HepG2 (cell line): ENCODE measurements around the gene SLC7A10. TPM values are rescaled to one million over a fixed set of nuclear protein-coding genes. Genes with fewer than 3 reads are reported as not detected.

Experiments used
- ARID2 ChIP-seq: sonication (generic); formaldehyde crosslinking; IDR thresholded peaks from 2 replicates; pipeline ENCODE4 v1.8.1; 2022; ENCODE audit warnings: mild to moderate bottlenecking, missing genetic modification reagents, borderline replicate concordance
- BCL6 ChIP-seq: IDR thresholded peaks from 2 replicates; pipeline ENCODE4 v1.6.1; 2016; ENCODE audit warnings: missing genetic modification reagents, missing compliant biosample characterization
- KDM3A ChIP-seq: IDR thresholded peaks from 2 replicates; pipeline ENCODE4 v1.6.1; 2018; ENCODE audit warnings: low read depth, missing compliant biosample characterization
- KLF12 ChIP-seq: sonication (generic); formaldehyde crosslinking; IDR thresholded peaks from 2 replicates; pipeline ENCODE4 v1.4.0; 2020; ENCODE audit warnings: missing genetic modification reagents, borderline replicate concordance
- SALL1 ChIP-seq: sonication (generic); formaldehyde crosslinking; IDR thresholded peaks from 2 replicates; pipeline ENCODE4 v1.8.0; 2022; ENCODE audit warnings: mild to moderate bottlenecking, missing genetic modification reagents
- TGIF2 ChIP-seq: IDR thresholded peaks from 2 replicates; pipeline ENCODE4 v1.6.1; 2016; ENCODE audit warnings: control low read depth, missing compliant biosample characterization
- ZBTB7B ChIP-seq: sonication (generic); formaldehyde crosslinking; IDR thresholded peaks from 2 replicates; pipeline ENCODE4 v1.4.0; 2020; ENCODE audit warnings: missing genetic modification reagents
- ZFX ChIP-seq: sonication (generic); formaldehyde crosslinking; IDR thresholded peaks from 2 replicates; pipeline ENCODE4 v1.4.0; 2020; ENCODE audit warnings: mild to moderate bottlenecking, low read depth, missing genetic modification reagents, moderate library complexity
- ZGPAT ChIP-seq: IDR thresholded peaks from 2 replicates; pipeline ENCODE4 v1.6.1; 2016; ENCODE audit warnings: mild to moderate bottlenecking
- ZNF414 ChIP-seq: sonication (generic); formaldehyde crosslinking; IDR thresholded peaks from 2 replicates; pipeline ENCODE4 v1.5.0; 2020; ENCODE audit warnings: missing genetic modification reagents
- ZNF609 ChIP-seq: sonication (generic); formaldehyde crosslinking; IDR thresholded peaks from 2 replicates; pipeline ENCODE4 v1.4.0; 2020; ENCODE audit warnings: mild to moderate bottlenecking, missing genetic modification reagents, borderline replicate concordance
- ZNF773 ChIP-seq: sonication (generic); formaldehyde crosslinking; IDR thresholded peaks from 2 replicates; pipeline ENCODE4 v1.4.0; 2020; ENCODE audit warnings: missing genetic modification reagents, borderline replicate concordance
- ZNF788 ChIP-seq: sonication (generic); formaldehyde crosslinking; IDR thresholded peaks from 2 replicates; pipeline ENCODE4 v1.5.0; 2020; ENCODE audit warnings: mild to moderate bottlenecking, missing genetic modification reagents, borderline replicate concordance
- ZNF891 ChIP-seq: sonication (generic); formaldehyde crosslinking; IDR thresholded peaks from 2 replicates; pipeline ENCODE4 v1.5.0; 2020; ENCODE audit warnings: mild to moderate bottlenecking, missing genetic modification reagents
- polyA plus RNA-seq, 8 experiments: library from polyadenylated mRNA; depleted of rRNA in 3 of 8; stranded (reverse) in 7 of 8; unstranded in 1 of 8; fragments of >200 nt; fragmentation: Illumina TruSeq in 4 of 8; extraction: Trizol in 4 of 8; gene quantifications; 2 replicates each; pipeline versions ENCODE4 v1.2.1 to v1.2.3, GENCODE V29; 2011 to 2016; ENCODE audit warnings: low read depth in 4 of 8, missing spikeins in 1 of 8, mixed read lengths in 1 of 8; ENCODE audit not compliant: insufficient read depth in 1 of 8
- total RNA-seq, 5 experiments: library from RNA; depleted of rRNA; stranded (reverse); fragments of >200 nt; fragmentation: Illumina TruSeq; extraction: Trizol; gene quantifications; 2 replicates each; pipeline ENCODE4 v1.2.3, GENCODE V29; 2016; ENCODE audit warnings: low read depth in 1 of 5
- TF ChIP-seq, protein P1 (sequence below): sonication (generic); formaldehyde crosslinking; IDR thresholded peaks from 2 replicates; pipeline ENCODE4 v1.5.1; 2020; ENCODE audit warnings: missing genetic modification reagents, mild to moderate bottlenecking, borderline replicate concordance
- TF ChIP-seq, protein P2 (sequence below): sonication (generic); formaldehyde crosslinking; IDR thresholded peaks from 2 replicates; pipeline ENCODE4 v1.5.1; 2020; ENCODE audit warnings: mild to moderate bottlenecking, moderate library complexity, missing genetic modification reagents
- TF ChIP-seq, protein P3 (sequence below): IDR thresholded peaks from 2 replicates; pipeline ENCODE4 v1.6.1; 2012; ENCODE audit warnings: low read depth, low read length, improper control_type of control experiment

Gene SLC7A10
- total and polyA plus RNA-seq, 2 of the 13 experiments (the other 11 are each of a cell fraction or from before 2014, with no cell fraction given), result 1.1 to 2.2 TPM

GRCh38 chr19:33241530-33242101, 16.0 kb upstream of the SLC7A10 start (continued):
- TF ChIP-seq ZNF609 (CRISPR knock-in tag) (0 out of 2 replicates have a peak, but pooled peaks have one; percentile 21), ZNF414 (CRISPR knock-in tag) (peak; percentile 62; the same call in 1 of the 2 replicates), ARID2 (CRISPR knock-in tag) (no peak), ZNF891 (CRISPR knock-in tag) (no peak), SALL1 (peak; percentile 26; the same call in 1 of the 2 replicates), KLF12 (CRISPR knock-in tag) (no peak), ZFX (CRISPR knock-in tag) (peak; percentile 57), TGIF2 (CRISPR knock-in tag) (no peak), ZNF788 (CRISPR knock-in tag) (no peak; the same call in 1 of the 2 replicates), ZBTB7B (CRISPR knock-in tag) (peak; percentile 68; the same call in 1 of the 2 replicates), ZNF773 (no peak), KDM3A (peak; percentile 34; the same call in 1 of the 2 replicates), BCL6 (CRISPR knock-in tag) (0 out of 2 replicates have a peak, but pooled peaks have one; percentile 15), ZGPAT (peak; percentile 23; the same call in 1 of the 2 replicates)
- TF ChIP-seq, protein P1, sequence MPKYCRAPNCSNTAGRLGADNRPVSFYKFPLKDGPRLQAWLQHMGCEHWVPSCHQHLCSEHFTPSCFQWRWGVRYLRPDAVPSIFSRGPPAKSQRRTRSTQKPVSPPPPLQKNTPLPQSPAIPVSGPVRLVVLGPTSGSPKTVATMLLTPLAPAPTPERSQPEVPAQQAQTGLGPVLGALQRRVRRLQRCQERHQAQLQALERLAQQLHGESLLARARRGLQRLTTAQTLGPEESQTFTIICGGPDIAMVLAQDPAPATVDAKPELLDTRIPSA (CRISPR knock-in tag), result peak; percentile 34; the same call in 1 of the 2 replicates
- TF ChIP-seq, protein P2, sequence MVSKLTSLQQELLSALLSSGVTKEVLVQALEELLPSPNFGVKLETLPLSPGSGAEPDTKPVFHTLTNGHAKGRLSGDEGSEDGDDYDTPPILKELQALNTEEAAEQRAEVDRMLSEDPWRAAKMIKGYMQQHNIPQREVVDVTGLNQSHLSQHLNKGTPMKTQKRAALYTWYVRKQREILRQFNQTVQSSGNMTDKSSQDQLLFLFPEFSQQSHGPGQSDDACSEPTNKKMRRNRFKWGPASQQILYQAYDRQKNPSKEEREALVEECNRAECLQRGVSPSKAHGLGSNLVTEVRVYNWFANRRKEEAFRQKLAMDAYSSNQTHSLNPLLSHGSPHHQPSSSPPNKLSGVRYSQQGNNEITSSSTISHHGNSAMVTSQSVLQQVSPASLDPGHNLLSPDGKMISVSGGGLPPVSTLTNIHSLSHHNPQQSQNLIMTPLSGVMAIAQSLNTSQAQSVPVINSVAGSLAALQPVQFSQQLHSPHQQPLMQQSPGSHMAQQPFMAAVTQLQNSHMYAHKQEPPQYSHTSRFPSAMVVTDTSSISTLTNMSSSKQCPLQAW (CRISPR knock-in tag), result peak; percentile 29; the same call in 1 of the 2 replicates
- TF ChIP-seq, protein P3, sequence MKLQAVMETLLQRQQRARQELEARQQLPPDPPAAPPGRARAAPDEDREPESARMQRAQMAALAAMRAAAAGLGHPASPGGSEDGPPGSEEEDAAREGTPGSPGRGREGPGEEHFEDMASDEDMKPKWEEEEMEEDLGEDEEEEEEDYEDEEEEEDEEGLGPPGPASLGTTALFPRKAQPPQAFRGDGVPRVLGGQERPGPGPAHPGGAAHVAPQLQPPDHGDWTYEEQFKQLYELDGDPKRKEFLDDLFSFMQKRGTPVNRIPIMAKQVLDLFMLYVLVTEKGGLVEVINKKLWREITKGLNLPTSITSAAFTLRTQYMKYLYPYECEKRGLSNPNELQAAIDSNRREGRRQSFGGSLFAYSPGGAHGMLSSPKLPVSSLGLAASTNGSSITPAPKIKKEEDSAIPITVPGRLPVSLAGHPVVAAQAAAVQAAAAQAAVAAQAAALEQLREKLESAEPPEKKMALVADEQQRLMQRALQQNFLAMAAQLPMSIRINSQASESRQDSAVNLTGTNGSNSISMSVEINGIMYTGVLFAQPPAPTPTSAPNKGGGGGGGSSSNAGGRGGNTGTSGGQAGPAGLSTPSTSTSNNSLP, result no peak
